ENCODE measurements around the gene AARS1.

- no peak for TF ChIP-seq CTCF (IDR thresholded peaks at IDR 0.05; ENCODE audit: low read depth, low read length)
- TF ChIP-seq EZH2phosphoT487 (IDR thresholded peaks at IDR 0.05; ENCODE audit: low read depth): no peak
These were observed 10.0 kb upstream of the AARS1 start, which contains the start of gene DDX19B for GRCh38 chr16:70298988-70299938.

All from OCI-LY3 (cell line).